Activated T-helper 1 cell treated with anti-CD3 and anti-CD28 coated beads, Interleukin-12 subunit alpha, Interleukin-12 subunit beta, Interleukin-2, Interleukin-4 antibody, amounts not matched to agents 30 ng/mL and 10 ng/mL and 1 ng/mL, durations not matched to agents 14 hours and 24 hours and 36 hours (primary cell): ENCODE data around the gene MGAT4A. TPM values are rescaled to one million over a fixed set of nuclear protein-coding genes. Genes with fewer than 3 reads are reported as not detected.

Experiments
- DNase-seq: peaks from one replicate; pipeline ENCODE4 v3.0.0; 2021; ENCODE audit warnings: low spot score
- H3K27ac Mint-ChIP-seq: one replicate; pipeline ENCODE4 v1.8.0; 2021; ENCODE audit warnings: mild to moderate bottlenecking, mixed read lengths
- H3K27me3 Mint-ChIP-seq: one replicate; pipeline ENCODE4 v1.8.0; 2022; ENCODE audit warnings: mild to moderate bottlenecking, moderate library complexity, mixed read lengths; ENCODE audit not compliant: insufficient read depth
- H3K36me3 Mint-ChIP-seq: one replicate; pipeline ENCODE4 v1.8.0; 2021; ENCODE audit warnings: low read depth, mixed read lengths
- H3K4me1 Mint-ChIP-seq: one replicate; pipeline ENCODE4 v1.8.0; 2021; ENCODE audit warnings: low read depth, mixed read lengths
- H3K4me3 Mint-ChIP-seq: one replicate; pipeline ENCODE4 v1.8.0; 2021; ENCODE audit warnings: mild to moderate bottlenecking, moderate library complexity, mixed read lengths
- H3K9me3 Mint-ChIP-seq: one replicate; pipeline ENCODE4 v1.8.0; 2021; ENCODE audit warnings: mixed read lengths
- intact Hi-C: fragments of 100-400 bp; cut with micrococcal nuclease; formaldehyde crosslinking; loops from one replicate; pipeline ENCODE4 v1.15.1; 2024
- total RNA-seq: library from RNA; stranded (reverse); gene quantifications from 2 replicates; pipeline ENCODE4 v1.2.3, GENCODE V29; 2022

MGAT4A gene
- total RNA-seq, 1 donor from 2014 or later, result 49.7 TPM

GRCh38 chr2:98703738-98704137 is 27.2 kb downstream of the MGAT4A start:
- DNase-seq, result no peak
- Mint-ChIP-seq H3K27me3 (no peaks in the 10 kb centered on the region), H3K4me1 (peaks cover 51% of the 10 kb centered on the region), H3K36me3 (peaks cover 18% of the 10 kb centered on the region), H3K9me3 (no peaks in the 10 kb centered on the region), H3K4me3 (no peak overlapping the region), H3K27ac (peak overlapping the region; percentile 36)
- intact Hi-C loops, result no loop called here

GRCh38 chr2:98702858-98703620 is 27.9 kb downstream of the MGAT4A start:
- H3K27ac Mint-ChIP-seq, result peak overlapping the region; percentile 58
- H3K4me1 Mint-ChIP-seq, result peaks cover 53% of the 10 kb centered on the region
- peaks cover 19% of the 10 kb centered on the region for H3K36me3 Mint-ChIP-seq
- H3K27me3 Mint-ChIP-seq, result no peaks in the 10 kb centered on the region
- DNase-seq, result no peak
- H3K4me3 Mint-ChIP-seq, result no peak overlapping the region
- H3K9me3 Mint-ChIP-seq, result no peaks in the 10 kb centered on the region
- intact Hi-C loops, result no loop called here

- Mint-ChIP-seq H3K4me1 (peaks cover 49% of the 10 kb centered on the region), H3K4me3 (no peak overlapping the region), H3K36me3 (peaks cover 17% of the 10 kb centered on the region), H3K27me3 (no peaks in the 10 kb centered on the region), H3K27ac (peak overlapping the region; percentile 58), H3K9me3 (no peaks in the 10 kb centered on the region)
- DNase-seq, result no peak
- intact Hi-C loops, result no loop called here
Measured at GRCh38 chr2:98702127-98702802, 28.7 kb downstream of the MGAT4A start.

- intact Hi-C loops, result no loop called here
- Mint-ChIP-seq H3K9me3 (no peaks in the 10 kb centered on the region), H3K4me3 (no peak overlapping the region), H3K27ac (no peak overlapping the region), H3K36me3 (peaks cover 22% of the 10 kb centered on the region), H3K4me1 (peaks cover 56% of the 10 kb centered on the region), H3K27me3 (no peaks in the 10 kb centered on the region)
- DNase-seq, result no peak
Measured at GRCh38 chr2:98701230-98701629, 29.7 kb downstream of the MGAT4A start.

GRCh38 chr2:98698896-98699295 is 32.0 kb downstream of the MGAT4A start:
- no peaks in the 10 kb centered on the region for H3K9me3 Mint-ChIP-seq
- H3K27me3 Mint-ChIP-seq, result no peaks in the 10 kb centered on the region
- peaks cover 63% of the 10 kb centered on the region for H3K4me1 Mint-ChIP-seq
- DNase-seq, result no peak
- H3K4me3 Mint-ChIP-seq, result no peak overlapping the region
- no peak overlapping the region for H3K27ac Mint-ChIP-seq
- intact Hi-C loops, result no loop called here
- H3K36me3 Mint-ChIP-seq, result peaks cover 26% of the 10 kb centered on the region

GRCh38 chr2:98697651-98698337 is 33.1 kb downstream of the MGAT4A start:
- peaks cover 66% of the 10 kb centered on the region for H3K4me1 Mint-ChIP-seq
- no peaks in the 10 kb centered on the region for H3K27me3 Mint-ChIP-seq
- no peak overlapping the region for H3K4me3 Mint-ChIP-seq
- peaks cover 27% of the 10 kb centered on the region for H3K36me3 Mint-ChIP-seq
- no peak overlapping the region for H3K27ac Mint-ChIP-seq
- DNase-seq, result no peak
- peaks cover 4% of the 10 kb centered on the region for H3K9me3 Mint-ChIP-seq
- intact Hi-C loops, result no loop called here

GRCh38 chr2:98696200-98696599 is 34.7 kb downstream of the MGAT4A start:
- Mint-ChIP-seq H3K9me3 (peaks cover 4% of the 10 kb centered on the region), H3K27ac (peak overlapping the region; percentile 5), H3K27me3 (no peaks in the 10 kb centered on the region), H3K36me3 (peaks cover 28% of the 10 kb centered on the region), H3K4me1 (peaks cover 65% of the 10 kb centered on the region), H3K4me3 (no peak overlapping the region)
- intact Hi-C loops, result no loop called here
- no peak for DNase-seq

- H3K9me3 Mint-ChIP-seq, result peaks cover 4% of the 10 kb centered on the region
- DNase-seq, result no peak
- H3K27ac Mint-ChIP-seq, result peak overlapping the region; percentile 30
- intact Hi-C loops, result no loop called here
- no peak overlapping the region for H3K4me3 Mint-ChIP-seq
- H3K4me1 Mint-ChIP-seq, result peaks cover 75% of the 10 kb centered on the region
- no peaks in the 10 kb centered on the region for H3K27me3 Mint-ChIP-seq
- peaks cover 28% of the 10 kb centered on the region for H3K36me3 Mint-ChIP-seq
Measured at GRCh38 chr2:98695255-98695654, 35.7 kb downstream of the MGAT4A start.

GRCh38 chr2:98693477-98693876 is 37.5 kb downstream of the MGAT4A start:
- no peak for DNase-seq
- Mint-ChIP-seq H3K27me3 (no peaks in the 10 kb centered on the region), H3K36me3 (peaks cover 25% of the 10 kb centered on the region), H3K9me3 (peaks cover 4% of the 10 kb centered on the region), H3K27ac (peak overlapping the region; percentile 81), H3K4me1 (peaks cover 74% of the 10 kb centered on the region), H3K4me3 (peak overlapping the region; percentile 54)
- intact Hi-C loops, result loop anchor here (1.0 to 2.0 kb wide), 2 partner anchors 19 to 30 kb away; no protein-coding TSS in a partner anchor

- no peak for DNase-seq
- Mint-ChIP-seq H3K36me3 (peaks cover 27% of the 10 kb centered on the region), H3K27ac (peak overlapping the region; percentile 81), H3K4me3 (peak overlapping the region; percentile 54), H3K9me3 (peaks cover 4% of the 10 kb centered on the region), H3K4me1 (peaks cover 81% of the 10 kb centered on the region), H3K27me3 (no peaks in the 10 kb centered on the region)
- intact Hi-C loops, result loop anchor here (1.0 to 2.0 kb wide), 5 partner anchors 20 to 76 kb away; no protein-coding TSS in a partner anchor
Measured at GRCh38 chr2:98692090-98693054, 38.6 kb downstream of the MGAT4A start.

GRCh38 chr2:98691303-98691702 is 39.6 kb downstream of the MGAT4A start:
- peaks cover 4% of the 10 kb centered on the region for H3K9me3 Mint-ChIP-seq
- no peak overlapping the region for H3K4me3 Mint-ChIP-seq
- peaks cover 22% of the 10 kb centered on the region for H3K36me3 Mint-ChIP-seq
- no peak for DNase-seq
- intact Hi-C loops, result loop anchor here (2.0 kb wide), 1 partner anchor 17 kb away; no protein-coding TSS in a partner anchor
- peaks cover 75% of the 10 kb centered on the region for H3K4me1 Mint-ChIP-seq
- peak overlapping the region; percentile 71 for H3K27ac Mint-ChIP-seq
- H3K27me3 Mint-ChIP-seq, result no peaks in the 10 kb centered on the region
